Bronchial epithelial cell (primary cell): ENCODE measurements around the gene OBP2A. TPM values are rescaled to one million over a fixed set of nuclear protein-coding genes. Genes with fewer than 3 reads are reported as not detected.
"Not testable (repeated sequence)": the region's sequence is repeated elsewhere in the genome, so short reads cannot be mapped to it uniquely, and the experiment has no call there.

ENCODE experiments used
- DNase-seq: peaks from one replicate; pipeline ENCODE4 v3.0.0-alpha.2; 2010; ENCODE audit warnings: low read depth
- FAIRE-seq: peaks from 2 replicates; lab custom pipeline; 2011; peaks lifted over from hg19 to GRCh38; lab: Jason Lieb, UNC
- H3K27me3 ChIP-seq: 2 replicates; pipeline ENCODE4 v1.5.1; 2011; ENCODE audit warnings: low read length; ENCODE audit not compliant: control insufficient read depth, insufficient read depth
- H3K36me3 ChIP-seq: 2 replicates; pipeline ENCODE4 v1.5.1; 2011; ENCODE audit warnings: low read length; ENCODE audit not compliant: control insufficient read depth, insufficient read depth
- H3K4me3 ChIP-seq: 2 replicates; pipeline ENCODE4 v1.5.1; 2011; ENCODE audit warnings: mild to moderate bottlenecking, low read depth, low read length, control low read depth
- total RNA-seq: library from RNA; depleted of rRNA; stranded (reverse); fragments of >200 nt; gene quantifications from 2 replicates; pipeline ENCODE4 v1.2.1, GENCODE V29; 2014
- TF ChIP-seq, protein P1 (sequence below): IDR thresholded peaks from 2 replicates; pipeline ENCODE4 v1.5.1; 2011; ENCODE audit warnings: mild to moderate bottlenecking, moderate library complexity, low read length, control low read depth, inconsistent platforms; ENCODE audit not compliant: insufficient read depth, severe bottlenecking

OBP2A gene
- total RNA-seq, 1 donor from 2014 or later, result not detected

GRCh38 chr9:135530146-135530545 lies 15.8 kb upstream of the OBP2A start:
- H3K27me3 ChIP-seq, result no peaks in the 10 kb centered on the region
- H3K36me3 ChIP-seq, result no peaks in the 10 kb centered on the region

DNA sequence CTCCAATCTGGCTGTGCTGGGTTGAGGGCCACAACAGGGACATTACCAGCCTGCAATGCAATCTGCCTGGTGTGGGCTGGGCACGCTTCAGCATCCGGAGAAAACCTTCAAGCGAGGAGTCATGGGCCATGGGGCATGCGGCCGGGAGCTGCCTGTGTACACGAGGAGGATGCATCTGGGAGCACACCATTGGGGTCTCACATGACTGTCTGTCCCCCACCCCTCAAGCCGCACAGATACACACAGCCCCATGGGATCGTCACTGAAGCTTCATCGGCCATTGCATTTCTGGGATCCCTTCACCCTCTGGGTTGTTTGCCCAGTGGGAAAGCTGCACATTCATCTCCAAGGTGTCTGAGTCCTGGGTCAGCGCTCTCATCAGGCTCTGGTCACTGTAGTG lies 14.8 kb upstream of the OBP2A start:
- TF ChIP-seq, protein P1, sequence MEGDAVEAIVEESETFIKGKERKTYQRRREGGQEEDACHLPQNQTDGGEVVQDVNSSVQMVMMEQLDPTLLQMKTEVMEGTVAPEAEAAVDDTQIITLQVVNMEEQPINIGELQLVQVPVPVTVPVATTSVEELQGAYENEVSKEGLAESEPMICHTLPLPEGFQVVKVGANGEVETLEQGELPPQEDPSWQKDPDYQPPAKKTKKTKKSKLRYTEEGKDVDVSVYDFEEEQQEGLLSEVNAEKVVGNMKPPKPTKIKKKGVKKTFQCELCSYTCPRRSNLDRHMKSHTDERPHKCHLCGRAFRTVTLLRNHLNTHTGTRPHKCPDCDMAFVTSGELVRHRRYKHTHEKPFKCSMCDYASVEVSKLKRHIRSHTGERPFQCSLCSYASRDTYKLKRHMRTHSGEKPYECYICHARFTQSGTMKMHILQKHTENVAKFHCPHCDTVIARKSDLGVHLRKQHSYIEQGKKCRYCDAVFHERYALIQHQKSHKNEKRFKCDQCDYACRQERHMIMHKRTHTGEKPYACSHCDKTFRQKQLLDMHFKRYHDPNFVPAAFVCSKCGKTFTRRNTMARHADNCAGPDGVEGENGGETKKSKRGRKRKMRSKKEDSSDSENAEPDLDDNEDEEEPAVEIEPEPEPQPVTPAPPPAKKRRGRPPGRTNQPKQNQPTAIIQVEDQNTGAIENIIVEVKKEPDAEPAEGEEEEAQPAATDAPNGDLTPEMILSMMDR, result no peak
- H3K36me3 ChIP-seq, result no peaks in the 10 kb centered on the region
- no peak overlapping the region for H3K4me3 ChIP-seq
- no peaks in the 10 kb centered on the region for H3K27me3 ChIP-seq
- DNase-seq, result no peak
- no peak for FAIRE-seq

More at GRCh38 chr9:135530146-135530545, 15.8 kb upstream of the OBP2A start:
- no peak for DNase-seq
- no peak for FAIRE-seq
- TF ChIP-seq, protein P1, result no peak
- no peak overlapping the region for H3K4me3 ChIP-seq

- DNase-seq, result no peak
- Histone ChIP-seq H3K4me3 (no peak overlapping the region), H3K27me3 (no peaks in the 10 kb centered on the region), H3K36me3 (no peaks in the 10 kb centered on the region)
- FAIRE-seq, result no peak
- TF ChIP-seq, protein P1, result no peak
Measured at GRCh38 chr9:135533113-135533512, 12.8 kb upstream of the OBP2A start.

DNA sequence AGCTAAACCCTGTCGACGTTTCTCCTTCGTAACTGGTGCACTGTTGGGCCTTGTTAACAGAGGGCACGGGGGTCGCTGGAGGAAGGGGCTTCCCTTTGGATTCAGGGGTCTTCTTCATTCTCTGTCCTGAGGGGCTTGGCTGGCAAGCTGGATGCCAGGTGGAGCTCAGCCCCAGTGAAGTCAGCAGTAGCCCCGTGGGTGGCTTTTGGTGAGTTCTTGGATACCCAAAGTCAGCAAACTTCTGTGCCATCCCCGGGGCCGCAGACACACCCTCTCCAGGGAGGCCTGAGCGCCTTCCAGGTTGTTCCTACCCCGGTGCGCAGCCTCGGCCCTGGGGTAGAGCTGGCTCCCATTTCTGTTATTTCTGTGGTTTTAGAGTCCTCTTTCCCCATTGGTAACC lies 12.3 kb upstream of the OBP2A start:
- DNase-seq (no peak), FAIRE-seq (no peak)
- no peaks in the 10 kb centered on the region for H3K36me3 ChIP-seq
- H3K27me3 ChIP-seq, result no peaks in the 10 kb centered on the region
- H3K4me3 ChIP-seq, result no peak overlapping the region
- TF ChIP-seq, protein P1, result no peak

DNA sequence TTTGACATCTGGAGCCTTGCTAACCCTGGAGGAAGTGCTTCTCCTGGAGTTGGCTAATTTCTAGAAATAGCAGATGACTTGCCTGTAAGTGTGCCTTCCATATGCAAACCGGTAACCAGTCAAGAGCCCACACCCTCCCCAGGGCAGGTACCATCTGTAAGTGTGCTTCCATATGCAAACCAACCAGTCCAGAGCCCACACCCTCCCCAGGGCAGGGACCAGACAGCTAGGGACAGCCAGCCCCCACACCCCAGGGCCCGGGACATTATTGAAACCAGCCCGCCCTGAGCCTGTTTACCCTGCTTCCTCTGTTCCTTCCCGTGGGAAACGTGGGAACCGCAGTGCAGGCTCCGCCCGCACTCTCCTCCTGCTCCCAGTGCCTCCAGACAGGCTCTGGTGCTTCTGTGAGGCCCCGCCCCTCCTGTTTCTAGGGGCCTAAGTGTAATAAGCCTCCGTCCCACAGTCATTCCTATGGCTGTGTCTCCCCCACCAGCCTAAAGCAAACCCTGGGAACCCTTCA lies 11.7 kb upstream of the OBP2A start:
- FAIRE-seq, H3K27me3 ChIP-seq, DNase-seq: not testable (repeated sequence)

GRCh38 chr9:135534826-135535225 lies 11.1 kb upstream of the OBP2A start:
- not testable (repeated sequence) for DNase-seq, FAIRE-seq, H3K27me3 ChIP-seq, H3K36me3 ChIP-seq, H3K4me3 ChIP-seq

More for the DNA sequence above, 11.7 kb upstream of the OBP2A start:
- not testable (repeated sequence) for H3K36me3 ChIP-seq, H3K4me3 ChIP-seq

DNA sequence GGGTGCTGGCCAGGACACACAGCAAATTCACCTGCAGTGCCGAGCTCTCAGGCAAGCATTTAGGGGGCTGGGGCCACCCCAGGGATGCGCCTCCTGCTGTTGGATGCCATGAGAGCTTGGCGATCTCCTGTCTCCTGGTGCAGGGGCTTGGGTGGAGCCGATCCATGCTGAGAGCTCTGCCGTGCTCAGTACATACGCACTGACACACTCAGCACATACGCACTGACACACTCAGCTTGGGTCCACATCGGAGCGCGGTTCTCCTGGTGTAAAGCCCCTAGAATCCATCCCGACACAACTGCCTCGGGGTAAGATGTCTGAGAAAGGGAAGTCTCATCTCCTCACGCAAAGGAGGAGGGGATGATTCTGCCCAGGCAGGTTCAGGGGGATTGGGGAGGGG lies 10.3 kb upstream of the OBP2A start:
- not testable (repeated sequence) for H3K4me3 ChIP-seq, H3K36me3 ChIP-seq, H3K27me3 ChIP-seq, DNase-seq
- FAIRE-seq, result peak; percentile 88
